Measurements from ENCODE around the gene TRMT6.

Gene TRMT6

GRCh38 chr20:5900908-5901307, 49.4 kb downstream of the TRMT6 start:
- Histone ChIP-seq H3K79me2 (ENCODE audit: control insufficient read depth, low read length) (no peaks in the 10 kb centered on the region), H3K27me3 (ENCODE audit: control insufficient read depth, low read length) (peaks cover 16% of the 10 kb centered on the region), H3K4me2 (ENCODE audit: low read length) (no peak overlapping the region), H3K9me2 (replicated peaks; ENCODE audit: control insufficient read depth, low read length) (no peaks in the 10 kb centered on the region), H3K4me1 (ENCODE audit: control insufficient read depth, low read length) (no peaks in the 10 kb centered on the region), H3K36me3 (ENCODE audit: control insufficient read depth, low read length) (no peaks in the 10 kb centered on the region), H3F3A (ENCODE audit: control insufficient read depth, insufficient read depth) (no peaks in the 10 kb centered on the region), H4K20me1 (ENCODE audit: control insufficient read depth, insufficient read depth, low read depth, low read length) (no peaks in the 10 kb centered on the region), H3K9me3 (ENCODE audit: control insufficient read depth, insufficient read depth, low read length) (no peaks in the 10 kb centered on the region), H3K27ac (ENCODE audit: low read depth, low read length) (no peak overlapping the region), H3K4me3 (ENCODE audit: low read length) (no peak overlapping the region)
- no peak for TF ChIP-seq EZH2phosphoT487 (IDR thresholded peaks at IDR 0.05; ENCODE audit: borderline replicate concordance, low read length)

- Histone ChIP-seq H3K4me3 (ENCODE audit: low read length) (no peak overlapping the region), H3K27ac (ENCODE audit: low read depth, low read length) (no peak overlapping the region), H3K36me3 (ENCODE audit: control insufficient read depth, low read length) (no peaks in the 10 kb centered on the region), H3K79me2 (ENCODE audit: control insufficient read depth, low read length) (no peaks in the 10 kb centered on the region), H4K20me1 (ENCODE audit: control insufficient read depth, insufficient read depth, low read depth, low read length) (no peaks in the 10 kb centered on the region), H3K9me3 (ENCODE audit: control insufficient read depth, insufficient read depth, low read length) (no peaks in the 10 kb centered on the region), H3K9me2 (replicated peaks; ENCODE audit: control insufficient read depth, low read length) (no peaks in the 10 kb centered on the region), H3K4me1 (ENCODE audit: control insufficient read depth, low read length) (no peaks in the 10 kb centered on the region), H3K4me2 (ENCODE audit: low read length) (no peak overlapping the region), H3F3A (ENCODE audit: control insufficient read depth, insufficient read depth) (no peaks in the 10 kb centered on the region), H3K27me3 (ENCODE audit: control insufficient read depth, low read length) (peaks cover 16% of the 10 kb centered on the region)
- TF ChIP-seq EZH2phosphoT487 (IDR thresholded peaks at IDR 0.05; ENCODE audit: borderline replicate concordance, low read length) (no peak), CTCF (IDR thresholded peaks at IDR 0.05; ENCODE audit: low read depth, low read length, poor library complexity, severe bottlenecking) (no peak)
Measured at GRCh38 chr20:5899444-5899843, 50.9 kb downstream of the TRMT6 start.

- no peaks in the 10 kb centered on the region for H3K9me2 ChIP-seq (replicated peaks; ENCODE audit: control insufficient read depth, low read length)
- TF ChIP-seq EZH2phosphoT487 (IDR thresholded peaks at IDR 0.05; ENCODE audit: borderline replicate concordance, low read length) (no peak), CTCF (IDR thresholded peaks at IDR 0.05; ENCODE audit: low read depth, low read length, poor library complexity, severe bottlenecking) (no peak)
- H3K4me1 ChIP-seq (ENCODE audit: control insufficient read depth, low read length), result no peaks in the 10 kb centered on the region
- peaks cover 12% of the 10 kb centered on the region for H3K27me3 ChIP-seq (ENCODE audit: control insufficient read depth, low read length)
- H3K4me2 ChIP-seq (ENCODE audit: low read length), result no peak overlapping the region
- no peak overlapping the region for H3K4me3 ChIP-seq (ENCODE audit: low read length)
- no peaks in the 10 kb centered on the region for H3K79me2 ChIP-seq (ENCODE audit: control insufficient read depth, low read length)
- H3K36me3 ChIP-seq (ENCODE audit: control insufficient read depth, low read length), result no peaks in the 10 kb centered on the region
- no peaks in the 10 kb centered on the region for H3F3A ChIP-seq (ENCODE audit: control insufficient read depth, insufficient read depth)
- no peaks in the 10 kb centered on the region for H4K20me1 ChIP-seq (ENCODE audit: control insufficient read depth, insufficient read depth, low read depth, low read length)
- no peaks in the 10 kb centered on the region for H3K9me3 ChIP-seq (ENCODE audit: control insufficient read depth, insufficient read depth, low read length)
- H3K27ac ChIP-seq (ENCODE audit: low read depth, low read length), result no peak overlapping the region
Measured at GRCh38 chr20:5895626-5896025, 54.7 kb downstream of the TRMT6 start.

- peaks cover 6% of the 10 kb centered on the region; the same call in 1 of the 2 replicates for H3K27me3 ChIP-seq (ENCODE audit: control insufficient read depth, low read length)
- H3K4me2 ChIP-seq (ENCODE audit: low read length), result no peak overlapping the region
- H3K79me2 ChIP-seq (ENCODE audit: control insufficient read depth, low read length), result no peaks in the 10 kb centered on the region
- no peaks in the 10 kb centered on the region for H3K36me3 ChIP-seq (ENCODE audit: control insufficient read depth, low read length)
- H3K4me1 ChIP-seq (ENCODE audit: control insufficient read depth, low read length), result no peaks in the 10 kb centered on the region
- H3K4me3 ChIP-seq (ENCODE audit: low read length), result no peak overlapping the region
- H4K20me1 ChIP-seq (ENCODE audit: control insufficient read depth, insufficient read depth, low read depth, low read length), result no peaks in the 10 kb centered on the region
- H3K9me2 ChIP-seq (replicated peaks; ENCODE audit: control insufficient read depth, low read length), result no peaks in the 10 kb centered on the region
- H3K9me3 ChIP-seq (ENCODE audit: control insufficient read depth, insufficient read depth, low read length), result no peaks in the 10 kb centered on the region
- TF ChIP-seq CTCF (IDR thresholded peaks at IDR 0.05; ENCODE audit: low read depth, low read length, poor library complexity, severe bottlenecking) (no peak), EZH2phosphoT487 (IDR thresholded peaks at IDR 0.05; ENCODE audit: borderline replicate concordance, low read length) (no peak)
- no peak overlapping the region for H3K27ac ChIP-seq (ENCODE audit: low read depth, low read length)
- H3F3A ChIP-seq (ENCODE audit: control insufficient read depth, insufficient read depth), result no peaks in the 10 kb centered on the region
Measured at GRCh38 chr20:5893621-5894020, 56.7 kb downstream of the TRMT6 start.
